ENCODE measurements around the gene ASF1B.

Gene ASF1B

DNA sequence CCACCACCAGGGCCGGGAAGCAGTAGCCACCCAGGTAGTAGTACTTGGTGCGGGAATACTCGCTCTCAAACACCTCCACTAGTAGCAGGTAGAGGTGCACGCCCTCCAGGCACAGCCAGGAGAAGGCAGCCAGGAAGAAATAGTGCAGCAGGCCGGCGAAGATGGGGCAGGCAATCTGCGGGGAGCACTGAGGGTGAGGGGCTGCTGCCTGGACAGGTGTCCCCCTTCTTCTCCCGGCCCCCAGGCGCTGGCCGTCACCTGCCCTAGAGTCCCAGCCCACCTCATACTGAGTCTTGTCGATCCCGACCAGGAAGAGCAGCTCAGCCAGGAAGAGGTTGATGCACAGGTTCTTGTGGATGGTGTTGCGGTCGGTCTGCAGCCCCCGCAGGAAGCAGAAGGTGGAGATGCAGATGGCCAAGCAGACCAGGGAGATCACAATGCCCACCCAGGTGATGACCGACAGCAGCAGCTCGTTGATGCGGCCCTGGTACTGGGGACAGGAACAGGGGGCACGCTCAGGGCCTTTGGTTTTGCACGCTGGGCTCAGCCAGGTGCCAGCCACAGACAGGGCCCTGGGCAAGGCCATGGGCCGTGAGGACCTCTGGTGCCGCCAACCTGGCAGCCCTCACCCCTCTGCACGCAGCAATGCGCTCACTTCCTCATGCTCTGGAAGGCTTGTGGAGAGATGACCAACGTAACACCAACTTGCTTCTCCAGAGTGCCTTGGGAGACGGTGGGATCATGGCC lies 20.8 kb upstream of the ASF1B start:
- Histone ChIP-seq H3K4me1 (no peaks in the 10 kb centered on the region), H3K9ac (no peak overlapping the region), H3K27ac (no peak overlapping the region), H3K36me3 (ENCODE audit: control insufficient read depth, insufficient read depth, low read length) (no peaks in the 10 kb centered on the region), H3K27me3 (ENCODE audit: control insufficient read depth, insufficient read depth, low read length) (no peaks in the 10 kb centered on the region), H3K9me3 (ENCODE audit: control insufficient read depth, low read length) (no peaks in the 10 kb centered on the region), H3K4me2 (ENCODE audit: low read length) (no peak overlapping the region), H3K4me3 (ENCODE audit: low read depth, low read length) (no peak overlapping the region), H2AFZ (no peak overlapping the region), H3K79me2 (no peaks in the 10 kb centered on the region)
- TF ChIP-seq, protein P1, sequence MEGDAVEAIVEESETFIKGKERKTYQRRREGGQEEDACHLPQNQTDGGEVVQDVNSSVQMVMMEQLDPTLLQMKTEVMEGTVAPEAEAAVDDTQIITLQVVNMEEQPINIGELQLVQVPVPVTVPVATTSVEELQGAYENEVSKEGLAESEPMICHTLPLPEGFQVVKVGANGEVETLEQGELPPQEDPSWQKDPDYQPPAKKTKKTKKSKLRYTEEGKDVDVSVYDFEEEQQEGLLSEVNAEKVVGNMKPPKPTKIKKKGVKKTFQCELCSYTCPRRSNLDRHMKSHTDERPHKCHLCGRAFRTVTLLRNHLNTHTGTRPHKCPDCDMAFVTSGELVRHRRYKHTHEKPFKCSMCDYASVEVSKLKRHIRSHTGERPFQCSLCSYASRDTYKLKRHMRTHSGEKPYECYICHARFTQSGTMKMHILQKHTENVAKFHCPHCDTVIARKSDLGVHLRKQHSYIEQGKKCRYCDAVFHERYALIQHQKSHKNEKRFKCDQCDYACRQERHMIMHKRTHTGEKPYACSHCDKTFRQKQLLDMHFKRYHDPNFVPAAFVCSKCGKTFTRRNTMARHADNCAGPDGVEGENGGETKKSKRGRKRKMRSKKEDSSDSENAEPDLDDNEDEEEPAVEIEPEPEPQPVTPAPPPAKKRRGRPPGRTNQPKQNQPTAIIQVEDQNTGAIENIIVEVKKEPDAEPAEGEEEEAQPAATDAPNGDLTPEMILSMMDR (IDR thresholded peaks at IDR 0.05), result no peak

DNA sequence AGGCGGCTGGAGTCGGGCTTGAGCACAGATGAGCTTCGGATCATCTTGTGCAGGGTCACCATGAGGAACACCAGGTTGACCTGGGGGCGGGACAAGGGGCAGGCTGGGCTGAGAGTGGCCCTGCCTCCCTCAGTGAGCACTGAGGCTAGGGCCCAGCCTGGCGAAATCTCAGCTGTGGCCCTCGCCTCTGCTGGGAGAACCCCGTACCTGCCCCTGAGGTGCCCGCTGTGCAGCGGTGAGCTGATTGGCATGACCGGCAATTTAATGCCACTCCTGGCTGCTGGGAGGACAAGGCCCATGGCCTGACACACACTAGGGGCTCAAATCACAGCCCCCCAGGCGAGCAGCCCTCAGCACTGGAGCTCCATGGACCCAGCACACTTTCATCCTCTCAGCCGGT lies 19.7 kb upstream of the ASF1B start:
- no peak overlapping the region for H3K4me3 ChIP-seq (ENCODE audit: low read depth, low read length)
- TF ChIP-seq, protein P1 (IDR thresholded peaks at IDR 0.05), result no peak
- no peaks in the 10 kb centered on the region for H3K4me1 ChIP-seq
- no peaks in the 10 kb centered on the region for H3K36me3 ChIP-seq (ENCODE audit: control insufficient read depth, insufficient read depth, low read length)
- H2AFZ ChIP-seq, result no peak overlapping the region
- H3K4me2 ChIP-seq (ENCODE audit: low read length), result no peak overlapping the region
- no peak overlapping the region for H3K9ac ChIP-seq
- no peaks in the 10 kb centered on the region for H3K79me2 ChIP-seq
- no peaks in the 10 kb centered on the region for H3K9me3 ChIP-seq (ENCODE audit: control insufficient read depth, low read length)
- H3K27me3 ChIP-seq (ENCODE audit: control insufficient read depth, insufficient read depth, low read length), result no peaks in the 10 kb centered on the region
- no peak overlapping the region for H3K27ac ChIP-seq

DNA sequence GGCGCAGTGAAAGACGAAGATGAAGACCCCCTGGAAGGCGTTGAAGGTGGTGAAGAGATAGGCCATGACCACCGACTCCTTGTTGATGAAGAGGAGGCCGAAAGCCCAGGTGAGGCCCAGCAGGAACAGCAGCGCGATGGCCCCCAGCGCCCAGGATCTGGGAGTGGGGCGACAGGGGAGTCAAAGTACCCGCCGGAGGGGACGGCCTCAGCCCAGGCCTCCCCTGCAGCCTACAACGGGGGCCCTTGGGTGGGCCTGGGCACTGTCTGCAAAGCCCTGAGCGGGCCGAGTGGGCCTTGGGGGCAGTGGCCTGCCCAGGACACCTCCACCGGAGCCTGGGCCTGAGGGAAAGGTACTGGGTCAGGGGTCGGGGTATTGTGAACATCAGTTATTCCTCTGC lies 19.0 kb upstream of the ASF1B start:
- H3K79me2 ChIP-seq, result no peaks in the 10 kb centered on the region
- H3K4me3 ChIP-seq (ENCODE audit: low read depth, low read length), result no peak overlapping the region
- H3K9ac ChIP-seq, result no peak overlapping the region
- H3K27ac ChIP-seq, result no peak overlapping the region
- no peaks in the 10 kb centered on the region for H3K4me1 ChIP-seq
- H3K9me3 ChIP-seq (ENCODE audit: control insufficient read depth, low read length), result no peaks in the 10 kb centered on the region
- H3K27me3 ChIP-seq (ENCODE audit: control insufficient read depth, insufficient read depth, low read length), result no peaks in the 10 kb centered on the region
- no peaks in the 10 kb centered on the region for H3K36me3 ChIP-seq (ENCODE audit: control insufficient read depth, insufficient read depth, low read length)
- TF ChIP-seq, protein P1 (IDR thresholded peaks at IDR 0.05), result no peak
- no peak overlapping the region for H3K4me2 ChIP-seq (ENCODE audit: low read length)
- H2AFZ ChIP-seq, result no peak overlapping the region

DNA sequence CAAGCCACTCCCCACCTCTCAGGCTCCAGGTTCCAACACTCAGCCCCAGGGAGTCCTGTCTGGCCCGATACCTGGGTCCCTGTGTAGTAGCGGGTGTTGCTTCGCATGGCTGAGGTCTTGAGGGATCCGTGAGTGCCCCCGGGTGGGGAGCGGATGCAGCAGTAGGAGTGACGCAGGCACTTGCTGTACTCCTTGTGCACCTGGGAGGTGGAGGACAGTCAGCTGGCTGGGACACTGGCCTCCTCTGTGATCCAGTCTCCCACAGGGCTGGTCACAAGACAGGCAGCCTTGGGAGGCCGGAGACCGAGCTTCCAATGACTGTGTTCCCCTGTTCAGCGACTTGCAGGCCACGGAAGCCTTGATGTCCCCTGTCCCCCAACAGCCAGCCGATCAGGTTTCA lies 16.3 kb upstream of the ASF1B start:
- H3K79me2 ChIP-seq, result no peaks in the 10 kb centered on the region
- H3K36me3 ChIP-seq (ENCODE audit: control insufficient read depth, insufficient read depth, low read length), result no peaks in the 10 kb centered on the region
- H3K4me3 ChIP-seq (ENCODE audit: low read depth, low read length), result no peak overlapping the region
- H3K9ac ChIP-seq, result no peak overlapping the region
- H3K27ac ChIP-seq, result no peak overlapping the region
- peaks cover 12% of the 10 kb centered on the region for H3K4me1 ChIP-seq
- no peak overlapping the region for H2AFZ ChIP-seq
- TF ChIP-seq, protein P1 (IDR thresholded peaks at IDR 0.05), result no peak
- H3K27me3 ChIP-seq (ENCODE audit: control insufficient read depth, insufficient read depth, low read length), result no peaks in the 10 kb centered on the region
- H3K4me2 ChIP-seq (ENCODE audit: low read length), result no peak overlapping the region
- no peaks in the 10 kb centered on the region for H3K9me3 ChIP-seq (ENCODE audit: control insufficient read depth, low read length)

All from parathyroid adenoma (tissue), 2 donors.